ENCODE results near the gene CCDC107. TPM values are rescaled to one million over a fixed set of nuclear protein-coding genes. Genes with fewer than 3 reads are reported as not detected.

CCDC107 gene
- total and polyA plus RNA-seq, 2 of the 13 experiments (the other 11 are each of a cell fraction or from before 2014, with no cell fraction given) = 7.1 to 15.2 TPM

DNA sequence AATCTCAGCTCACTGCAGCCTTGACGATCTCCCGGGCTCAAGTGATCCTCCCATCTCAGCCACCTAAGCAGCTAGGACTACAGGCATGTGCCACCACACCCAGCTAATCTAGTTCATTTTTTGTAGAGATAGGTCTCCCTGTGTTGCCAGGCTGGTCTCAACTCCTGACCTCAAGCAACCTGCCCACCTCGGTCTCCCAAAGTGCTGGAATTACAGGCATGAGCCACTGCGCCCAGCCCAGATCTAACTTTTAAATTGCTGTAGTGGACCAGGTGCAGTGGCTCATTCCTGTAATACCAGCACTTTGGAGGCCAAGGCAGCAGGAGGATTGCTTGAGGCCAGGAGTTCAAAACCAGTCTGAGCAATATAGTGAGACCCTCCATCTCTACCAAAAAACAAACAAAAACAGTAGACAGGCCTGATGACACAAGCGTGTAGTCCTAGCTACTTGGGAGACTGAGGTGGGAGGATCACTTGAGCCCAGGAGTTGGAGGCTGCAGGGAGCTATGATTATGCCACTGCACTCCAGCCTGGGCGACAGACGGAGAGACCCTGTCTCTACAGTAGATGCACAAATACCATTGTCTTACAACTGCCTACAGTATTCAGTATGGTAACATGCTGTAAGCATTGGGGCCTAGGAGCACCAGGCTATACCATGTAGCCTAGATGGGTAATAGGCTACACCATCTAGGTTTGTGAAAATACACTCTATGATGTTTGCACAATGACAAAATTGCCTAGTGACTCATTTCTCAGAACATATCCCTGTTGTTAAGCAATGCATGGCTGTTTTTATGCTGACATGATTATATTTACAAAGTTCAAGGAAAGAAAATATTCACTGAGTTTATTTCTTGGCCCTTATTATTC is 5.9 kb upstream of the CCDC107 start (continued):
- no peak for TF ChIP-seq ELF4 (CRISPR knock-in tag; IDR thresholded peaks at IDR 0.05; ENCODE audit: borderline replicate concordance)
- TF ChIP-seq RBAK (CRISPR knock-in tag; IDR thresholded peaks at IDR 0.05) = no peak
- 0 out of 2 replicates have a peak, but pooled peaks have one; percentile 19 for TF ChIP-seq BCL6 (CRISPR knock-in tag; IDR thresholded peaks at IDR 0.05)
- TF ChIP-seq ATF1 (CRISPR knock-in tag; IDR thresholded peaks at IDR 0.05) = no peak
- TF ChIP-seq SMARCC2 (IDR thresholded peaks at IDR 0.05) = no peak
- no peak for TF ChIP-seq ZNF567 (CRISPR knock-in tag; IDR thresholded peaks at IDR 0.05; ENCODE audit: borderline replicate concordance)
- peak; percentile 44; the same call in 1 of the 2 replicates for TF ChIP-seq IRF2 (CRISPR knock-in tag; IDR thresholded peaks at IDR 0.05)
- peak; percentile 24; the same call in 1 of the 2 replicates for TF ChIP-seq ZMYM3 (CRISPR knock-in tag; IDR thresholded peaks at IDR 0.05)
- no peak for TF ChIP-seq NAIF1 (CRISPR knock-in tag; IDR thresholded peaks at IDR 0.05; ENCODE audit: borderline replicate concordance)
- no peak for TF ChIP-seq ZNF709 (CRISPR knock-in tag; IDR thresholded peaks at IDR 0.05)
- no peak for TF ChIP-seq ZNF768 (CRISPR knock-in tag; IDR thresholded peaks at IDR 0.05)
- no peak for TF ChIP-seq ZNF660 (CRISPR knock-in tag; IDR thresholded peaks at IDR 0.05; ENCODE audit: borderline replicate concordance, low read depth)
- no peak for TF ChIP-seq SP140L (CRISPR knock-in tag; IDR thresholded peaks at IDR 0.05; ENCODE audit: borderline replicate concordance)
- no peak for TF ChIP-seq ZNF460 (CRISPR knock-in tag; IDR thresholded peaks at IDR 0.05; ENCODE audit: borderline replicate concordance)
- TF ChIP-seq CEBPG (CRISPR knock-in tag; IDR thresholded peaks at IDR 0.05) = peak; percentile 89
- TF ChIP-seq EP300 (IDR thresholded peaks at IDR 0.05; ENCODE audit: low read depth in 2 of 2, low read length in 2 of 2) = peak in 1 of 2 experiments; percentile 31; a peak in 1 of 4 replicates
- TF ChIP-seq EP300 (CRISPR knock-in tag; IDR thresholded peaks at IDR 0.05; ENCODE audit: borderline replicate concordance) = no peak
- TF ChIP-seq BHLHE40 (IDR thresholded peaks at IDR 0.05; ENCODE audit: low read length) = peak; percentile 48; the same call in 1 of the 2 replicates
- no peak for TF ChIP-seq ZKSCAN1 (IDR thresholded peaks at IDR 0.05; ENCODE audit: low read length)
- no peak for TF ChIP-seq SRF (IDR thresholded peaks at IDR 0.05; ENCODE audit: low read depth, low read length)
- TF ChIP-seq, protein P1, sequence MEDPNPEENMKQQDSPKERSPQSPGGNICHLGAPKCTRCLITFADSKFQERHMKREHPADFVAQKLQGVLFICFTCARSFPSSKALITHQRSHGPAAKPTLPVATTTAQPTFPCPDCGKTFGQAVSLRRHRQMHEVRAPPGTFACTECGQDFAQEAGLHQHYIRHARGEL (CRISPR knock-in tag; IDR thresholded peaks at IDR 0.05) = no peak
- TF ChIP-seq, protein P2, sequence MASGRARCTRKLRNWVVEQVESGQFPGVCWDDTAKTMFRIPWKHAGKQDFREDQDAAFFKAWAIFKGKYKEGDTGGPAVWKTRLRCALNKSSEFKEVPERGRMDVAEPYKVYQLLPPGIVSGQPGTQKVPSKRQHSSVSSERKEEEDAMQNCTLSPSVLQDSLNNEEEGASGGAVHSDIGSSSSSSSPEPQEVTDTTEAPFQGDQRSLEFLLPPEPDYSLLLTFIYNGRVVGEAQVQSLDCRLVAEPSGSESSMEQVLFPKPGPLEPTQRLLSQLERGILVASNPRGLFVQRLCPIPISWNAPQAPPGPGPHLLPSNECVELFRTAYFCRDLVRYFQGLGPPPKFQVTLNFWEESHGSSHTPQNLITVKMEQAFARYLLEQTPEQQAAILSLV (CRISPR knock-in tag; IDR thresholded peaks at IDR 0.05; ENCODE audit: borderline replicate concordance) = no peak
- TF ChIP-seq, protein P3, sequence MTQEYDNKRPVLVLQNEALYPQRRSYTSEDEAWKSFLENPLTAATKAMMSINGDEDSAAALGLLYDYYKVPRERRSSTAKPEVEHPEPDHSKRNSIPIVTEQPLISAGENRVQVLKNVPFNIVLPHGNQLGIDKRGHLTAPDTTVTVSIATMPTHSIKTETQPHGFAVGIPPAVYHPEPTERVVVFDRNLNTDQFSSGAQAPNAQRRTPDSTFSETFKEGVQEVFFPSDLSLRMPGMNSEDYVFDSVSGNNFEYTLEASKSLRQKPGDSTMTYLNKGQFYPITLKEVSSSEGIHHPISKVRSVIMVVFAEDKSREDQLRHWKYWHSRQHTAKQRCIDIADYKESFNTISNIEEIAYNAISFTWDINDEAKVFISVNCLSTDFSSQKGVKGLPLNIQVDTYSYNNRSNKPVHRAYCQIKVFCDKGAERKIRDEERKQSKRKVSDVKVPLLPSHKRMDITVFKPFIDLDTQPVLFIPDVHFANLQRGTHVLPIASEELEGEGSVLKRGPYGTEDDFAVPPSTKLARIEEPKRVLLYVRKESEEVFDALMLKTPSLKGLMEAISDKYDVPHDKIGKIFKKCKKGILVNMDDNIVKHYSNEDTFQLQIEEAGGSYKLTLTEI (CRISPR knock-in tag; conservative IDR thresholded peaks at IDR 0.05) = no peak
- no peak for TF ChIP-seq ZBTB21 (CRISPR knock-in tag; IDR thresholded peaks at IDR 0.05)
- no peak for TF ChIP-seq HNRNPK (IDR thresholded peaks at IDR 0.05; ENCODE audit: low read depth, low read length, poor library complexity, severe bottlenecking)
- no peak for TF ChIP-seq NCOA1 (CRISPR knock-in tag; IDR thresholded peaks at IDR 0.05)
- TF ChIP-seq, protein P4, sequence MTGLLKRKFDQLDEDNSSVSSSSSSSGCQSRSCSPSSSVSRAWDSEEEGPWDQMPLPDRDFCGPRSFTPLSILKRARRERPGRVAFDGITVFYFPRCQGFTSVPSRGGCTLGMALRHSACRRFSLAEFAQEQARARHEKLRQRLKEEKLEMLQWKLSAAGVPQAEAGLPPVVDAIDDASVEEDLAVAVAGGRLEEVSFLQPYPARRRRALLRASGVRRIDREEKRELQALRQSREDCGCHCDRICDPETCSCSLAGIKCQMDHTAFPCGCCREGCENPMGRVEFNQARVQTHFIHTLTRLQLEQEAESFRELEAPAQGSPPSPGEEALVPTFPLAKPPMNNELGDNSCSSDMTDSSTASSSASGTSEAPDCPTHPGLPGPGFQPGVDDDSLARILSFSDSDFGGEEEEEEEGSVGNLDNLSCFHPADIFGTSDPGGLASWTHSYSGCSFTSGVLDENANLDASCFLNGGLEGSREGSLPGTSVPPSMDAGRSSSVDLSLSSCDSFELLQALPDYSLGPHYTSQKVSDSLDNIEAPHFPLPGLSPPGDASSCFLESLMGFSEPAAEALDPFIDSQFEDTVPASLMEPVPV (CRISPR knock-in tag; IDR thresholded peaks at IDR 0.05) = no peak
